SU-DHL-6 (cell line): ENCODE results near the gene HSP90AA1.

Source experiments
- H2AFZ ChIP-seq: fragments of 200-600 bp; sonication (generic); 2 replicates; pipeline ENCODE4 v1.6.1; 2014; ENCODE audit warnings: low read depth, mild to moderate bottlenecking, moderate library complexity, mixed read lengths, antibody characterized with exemption, low read length; ENCODE audit not compliant: severe bottlenecking
- H3F3A ChIP-seq: fragments of 200-600 bp; shearing (Covaris generic); 2 replicates; pipeline ENCODE4 v1.6.0; 2016; ENCODE audit warnings: antibody characterized with exemption, mild to moderate bottlenecking; ENCODE audit not compliant: insufficient read depth
- H3K27ac ChIP-seq: fragments of 200-600 bp; sonication (generic); 2 replicates; pipeline ENCODE4 v1.5.1; 2016; ENCODE audit warnings: low read depth, mild to moderate bottlenecking, low read length, moderate library complexity, mixed read lengths
- H3K27me3 ChIP-seq: fragments of 200-600 bp; sonication (generic), shearing (Covaris generic); 2 replicates; pipeline ENCODE4 v1.6.0; 2014; ENCODE audit warnings: mild to moderate bottlenecking, low read length
- H3K36me3 ChIP-seq: fragments of 200-600 bp; sonication (generic); 2 replicates; pipeline ENCODE4 v1.6.1; 2014; ENCODE audit warnings: mild to moderate bottlenecking, low read length, mixed read lengths
- H3K4me2 ChIP-seq: fragments of 300-600, 200-600 bp; shearing (Covaris generic), sonication (generic); 2 replicates; pipeline ENCODE4 v1.6.0; 2014; ENCODE audit warnings: low read length, low read depth, mild to moderate bottlenecking; ENCODE audit not compliant: poor library complexity, severe bottlenecking
- H3K4me3 ChIP-seq: fragments of 200-600 bp; sonication (generic); 2 replicates; pipeline ENCODE4 v1.5.1; 2014; ENCODE audit warnings: antibody characterized with exemption, low read length, mild to moderate bottlenecking, mixed read lengths; ENCODE audit not compliant: insufficient read depth, poor library complexity, severe bottlenecking
- H3K79me2 ChIP-seq: fragments of 200-600 bp; sonication (generic); 2 replicates; pipeline ENCODE4 v1.6.1; 2014; ENCODE audit warnings: mild to moderate bottlenecking, low read length, moderate library complexity; ENCODE audit not compliant: insufficient read depth
- H3K9ac ChIP-seq: fragments of 200-600 bp; sonication (generic); 2 replicates; pipeline ENCODE4 v1.7.0; 2014; ENCODE audit warnings: mild to moderate bottlenecking, low read length
- H3K9me2 ChIP-seq: fragments of 200-600 bp; sonication (generic); replicated peaks from 2 replicates; pipeline ENCODE4 v1.6.1; 2014; ENCODE audit warnings: low read length; ENCODE audit not compliant: insufficient read depth
- H3K9me3 ChIP-seq: fragments of 200-600 bp; sonication (generic); 2 replicates; pipeline ENCODE4 v1.6.1; 2014; ENCODE audit warnings: low read length, mixed read lengths; ENCODE audit not compliant: insufficient read depth
- H4K20me1 ChIP-seq: fragments of 200-600 bp; sonication (generic); 2 replicates; pipeline ENCODE4 v1.6.1; 2014; ENCODE audit warnings: low read depth, mild to moderate bottlenecking, antibody characterized with exemption, low read length, moderate library complexity, mixed read lengths
- EZH2phosphoT487 ChIP-seq: fragments of 200-600 bp; sonication (generic), shearing (Covaris generic); conservative IDR thresholded peaks from 2 replicates; pipeline ENCODE4 v1.6.1; 2018; ENCODE audit warnings: mild to moderate bottlenecking, antibody characterized with exemption, low read length, moderate library complexity, mixed read lengths
- TF ChIP-seq, protein P1 (sequence below): fragments of 200-600 bp; sonication (generic); IDR thresholded peaks from one replicate; pipeline ENCODE4 v1.5.1; 2017; ENCODE audit warnings: antibody characterized with exemption, mild to moderate bottlenecking, low read length, moderate library complexity; ENCODE audit not compliant: insufficient read depth, poor library complexity, severe bottlenecking

HSP90AA1 gene

DNA sequence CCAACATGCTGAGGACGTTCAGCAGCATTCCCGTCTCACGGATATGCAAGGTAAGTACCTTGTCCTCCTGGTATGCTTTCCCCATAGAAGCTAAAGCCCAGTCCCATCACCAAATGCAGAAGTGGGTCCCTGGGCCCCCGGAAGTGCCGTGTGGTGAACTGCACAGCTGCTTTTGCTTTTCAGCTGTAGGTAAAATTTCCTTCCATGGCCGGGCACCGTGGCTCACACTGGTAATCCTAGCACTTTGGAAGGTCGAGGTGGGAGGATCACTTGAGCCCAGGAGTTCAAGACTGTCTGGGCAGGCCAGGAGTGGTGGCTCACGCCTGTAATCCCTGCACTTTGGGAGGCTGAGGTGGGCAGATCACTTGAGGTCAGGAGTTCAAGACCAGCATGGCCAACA is 44.1 kb downstream of the HSP90AA1 start:
- Histone ChIP-seq H3K27me3 (no peaks in the 10 kb centered on the region), H2AFZ (no peak overlapping the region), H4K20me1 (no peaks in the 10 kb centered on the region), H3K9me2 (no peaks in the 10 kb centered on the region), H3F3A (no peaks in the 10 kb centered on the region), H3K4me3 (no peak overlapping the region), H3K9me3 (no peaks in the 10 kb centered on the region), H3K9ac (no peak overlapping the region), H3K36me3 (0 out of 2 replicates have a peak, but pooled peaks cover under 1% of the 10 kb centered on the region), H3K79me2 (no peaks in the 10 kb centered on the region), H3K4me2 (no peak overlapping the region), H3K27ac (no peak overlapping the region)
- TF ChIP-seq, protein P1, sequence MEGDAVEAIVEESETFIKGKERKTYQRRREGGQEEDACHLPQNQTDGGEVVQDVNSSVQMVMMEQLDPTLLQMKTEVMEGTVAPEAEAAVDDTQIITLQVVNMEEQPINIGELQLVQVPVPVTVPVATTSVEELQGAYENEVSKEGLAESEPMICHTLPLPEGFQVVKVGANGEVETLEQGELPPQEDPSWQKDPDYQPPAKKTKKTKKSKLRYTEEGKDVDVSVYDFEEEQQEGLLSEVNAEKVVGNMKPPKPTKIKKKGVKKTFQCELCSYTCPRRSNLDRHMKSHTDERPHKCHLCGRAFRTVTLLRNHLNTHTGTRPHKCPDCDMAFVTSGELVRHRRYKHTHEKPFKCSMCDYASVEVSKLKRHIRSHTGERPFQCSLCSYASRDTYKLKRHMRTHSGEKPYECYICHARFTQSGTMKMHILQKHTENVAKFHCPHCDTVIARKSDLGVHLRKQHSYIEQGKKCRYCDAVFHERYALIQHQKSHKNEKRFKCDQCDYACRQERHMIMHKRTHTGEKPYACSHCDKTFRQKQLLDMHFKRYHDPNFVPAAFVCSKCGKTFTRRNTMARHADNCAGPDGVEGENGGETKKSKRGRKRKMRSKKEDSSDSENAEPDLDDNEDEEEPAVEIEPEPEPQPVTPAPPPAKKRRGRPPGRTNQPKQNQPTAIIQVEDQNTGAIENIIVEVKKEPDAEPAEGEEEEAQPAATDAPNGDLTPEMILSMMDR, result no peak
- no peak for TF ChIP-seq EZH2phosphoT487

DNA sequence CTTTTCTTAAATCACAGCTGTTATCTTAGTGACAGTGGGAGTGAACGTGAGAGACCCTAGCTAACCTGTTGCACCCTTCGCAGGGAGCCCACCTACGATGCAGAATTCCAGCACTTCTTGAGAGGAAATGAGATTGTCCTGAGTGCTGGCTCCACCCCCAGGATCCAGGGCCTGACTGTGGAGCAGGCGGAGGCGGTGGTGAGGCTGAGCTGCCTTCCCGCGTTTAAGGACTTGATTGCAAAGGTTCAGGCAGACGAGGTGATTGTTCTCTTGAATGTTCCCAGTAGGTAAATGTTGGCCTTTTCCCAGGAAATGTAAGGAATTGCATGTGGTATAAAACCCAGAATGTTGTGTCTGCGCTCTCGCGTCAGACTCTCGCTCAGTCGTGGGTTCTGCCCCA is 46.7 kb downstream of the HSP90AA1 start:
- no peaks in the 10 kb centered on the region for H3K79me2 ChIP-seq
- H3K4me2 ChIP-seq, result no peak overlapping the region
- H4K20me1 ChIP-seq, result no peaks in the 10 kb centered on the region
- TF ChIP-seq, protein P1, result no peak
- no peak for TF ChIP-seq EZH2phosphoT487
- no peaks in the 10 kb centered on the region for H3K27me3 ChIP-seq
- no peaks in the 10 kb centered on the region for H3K9me2 ChIP-seq
- no peaks in the 10 kb centered on the region for H3K9me3 ChIP-seq
- H2AFZ ChIP-seq, result no peak overlapping the region
- H3K9ac ChIP-seq, result no peak overlapping the region
- no peaks in the 10 kb centered on the region for H3F3A ChIP-seq
- H3K36me3 ChIP-seq, result 0 out of 2 replicates have a peak, but pooled peaks cover 5% of the 10 kb centered on the region
- no peak overlapping the region for H3K27ac ChIP-seq
- no peak overlapping the region for H3K4me3 ChIP-seq

DNA sequence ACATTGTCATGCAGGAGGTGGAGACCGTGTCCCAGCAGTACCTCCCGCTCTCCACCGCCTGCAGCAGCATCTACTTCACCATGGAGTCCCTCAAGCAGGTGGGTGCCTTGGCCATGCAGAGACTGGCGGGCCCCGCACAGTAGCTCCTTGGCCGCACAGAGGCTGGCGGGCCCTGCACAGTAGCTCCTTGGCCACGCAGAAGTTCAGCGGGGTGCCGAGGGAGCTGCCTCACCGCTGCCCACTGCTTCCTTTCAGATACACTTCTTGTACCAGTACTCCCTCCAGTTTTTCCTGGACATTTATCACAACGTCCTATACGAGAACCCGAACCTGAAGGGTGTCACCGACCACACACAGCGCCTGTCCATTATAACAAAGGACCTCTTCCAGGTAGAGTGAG is 47.7 kb downstream of the HSP90AA1 start:
- H3K36me3 ChIP-seq, result 0 out of 2 replicates have a peak, but pooled peaks cover 5% of the 10 kb centered on the region
- no peak for TF ChIP-seq EZH2phosphoT487
- TF ChIP-seq, protein P1, result no peak
- H3K4me2 ChIP-seq, result no peak overlapping the region
- no peaks in the 10 kb centered on the region for H3K9me2 ChIP-seq
- no peak overlapping the region for H3K27ac ChIP-seq
- no peaks in the 10 kb centered on the region for H3K9me3 ChIP-seq
- no peaks in the 10 kb centered on the region for H3F3A ChIP-seq
- H3K79me2 ChIP-seq, result no peaks in the 10 kb centered on the region
- no peak overlapping the region for H3K4me3 ChIP-seq
- no peaks in the 10 kb centered on the region for H4K20me1 ChIP-seq
- H3K9ac ChIP-seq, result no peak overlapping the region
- H2AFZ ChIP-seq, result no peak overlapping the region
- no peaks in the 10 kb centered on the region for H3K27me3 ChIP-seq
